ENCODE data around the gene ARRDC5.
"Not testable (repeated sequence)": the region's sequence is repeated elsewhere in the genome, so short reads cannot be mapped to it uniquely, and the experiment has no call there.

ARRDC5 gene

DNA sequence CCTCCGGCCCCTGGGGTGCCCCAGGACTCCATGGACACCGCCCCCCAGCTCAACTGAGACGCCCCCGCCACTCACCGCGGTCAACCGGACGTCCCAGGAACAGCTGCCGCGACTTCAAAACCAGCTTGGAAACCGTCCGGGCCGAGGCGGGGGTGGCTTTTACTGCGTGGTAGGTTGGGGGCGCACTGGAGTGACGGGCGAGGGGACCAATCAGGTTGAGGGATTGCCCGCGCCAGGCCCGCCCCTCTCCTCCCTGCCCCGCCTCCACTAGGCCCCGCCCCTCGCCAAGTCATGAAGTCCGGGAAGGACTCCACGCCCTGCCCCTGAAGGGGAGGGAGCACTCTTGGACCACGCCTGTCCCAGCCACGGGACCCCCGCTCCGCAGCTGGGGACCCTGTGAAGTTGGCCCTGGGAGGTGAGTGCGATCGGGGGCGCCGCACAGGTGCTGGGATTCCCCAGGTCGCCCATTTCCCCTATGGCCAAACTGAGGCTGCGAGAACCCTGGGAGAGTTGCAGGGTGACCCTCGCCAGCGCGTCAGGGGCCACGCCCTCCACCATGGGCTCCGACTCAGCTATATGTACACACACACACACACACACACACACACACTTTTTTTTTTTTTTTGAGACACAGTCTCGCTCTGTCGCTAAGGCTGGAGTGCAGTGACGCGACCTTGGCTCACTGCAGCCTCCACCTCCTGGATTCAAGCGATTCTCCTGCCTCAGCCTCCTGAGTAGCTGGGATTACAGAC, 35.0 kb downstream of the ARRDC5 start, which contains the start of gene PLIN3:
Gene PLIN3, minus strand, starts transcription at position 134 of the 752 bp plus-strand sequence. CDS start 6,273 bp downstream, outside the sequence.
- DNase-seq, result peak; percentile 88

DNA sequence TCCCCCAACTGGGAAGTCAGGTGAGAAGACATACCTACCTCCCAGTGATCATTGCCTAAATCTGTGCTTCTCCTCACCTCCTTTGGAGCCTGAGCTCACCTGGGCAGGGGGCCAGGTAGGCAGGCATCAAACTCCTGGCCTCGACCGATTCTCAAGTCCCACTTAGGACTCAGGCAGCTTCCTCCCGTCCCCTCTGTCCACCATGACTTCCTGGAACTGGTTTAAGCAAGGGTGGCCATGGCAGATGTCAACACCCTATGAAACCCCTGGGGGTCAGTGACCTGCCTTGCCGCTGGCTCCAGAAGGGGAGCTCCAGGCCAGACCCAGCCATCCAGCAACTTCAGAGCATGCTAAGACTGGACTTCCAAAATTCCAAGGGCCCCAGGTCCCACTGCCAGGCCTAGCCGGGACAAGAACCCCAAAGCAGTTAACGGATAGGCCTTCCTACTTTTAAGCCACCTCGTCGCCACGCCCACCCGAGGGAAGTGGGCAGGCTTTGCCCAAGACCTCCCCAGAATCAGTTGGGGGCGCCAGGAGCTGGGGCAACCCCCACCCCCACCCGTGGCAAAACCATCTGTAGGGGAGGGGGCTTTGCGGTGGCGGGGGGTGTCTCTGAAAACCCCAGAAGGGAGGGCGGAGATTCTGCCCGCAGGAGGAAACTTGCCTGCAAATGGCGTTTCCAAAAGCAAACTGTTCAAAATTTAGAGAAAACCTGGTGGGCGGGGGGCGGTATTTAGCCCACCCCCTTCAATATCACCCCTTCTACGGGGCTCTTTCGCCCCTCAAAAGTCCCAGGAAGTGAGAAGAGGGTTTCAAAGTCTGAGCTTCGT, 35.9 kb downstream of the ARRDC5 start:
- peak; percentile 49 for DNase-seq

DNA sequence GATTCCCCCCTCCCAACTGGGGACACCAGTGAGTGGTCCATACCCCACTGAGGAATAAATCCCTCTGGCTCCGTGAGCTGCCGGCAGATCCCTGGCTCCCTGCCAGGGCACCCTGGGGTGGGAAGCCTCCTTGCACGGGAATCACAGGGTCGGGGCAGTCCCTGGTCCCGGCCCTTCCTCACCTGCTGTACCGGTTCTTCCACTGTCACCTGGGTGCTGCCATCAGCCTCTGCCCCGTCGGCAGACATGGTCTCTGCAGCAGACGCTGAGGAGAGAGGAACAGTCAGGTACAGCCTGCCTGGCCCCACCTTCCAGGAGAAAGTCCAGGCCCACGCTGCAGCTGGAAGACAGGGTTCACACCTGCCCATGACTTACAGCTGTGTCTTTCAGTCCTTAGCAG, 41.5 kb downstream of the ARRDC5 start:
- DNase-seq, result no peak

DNA sequence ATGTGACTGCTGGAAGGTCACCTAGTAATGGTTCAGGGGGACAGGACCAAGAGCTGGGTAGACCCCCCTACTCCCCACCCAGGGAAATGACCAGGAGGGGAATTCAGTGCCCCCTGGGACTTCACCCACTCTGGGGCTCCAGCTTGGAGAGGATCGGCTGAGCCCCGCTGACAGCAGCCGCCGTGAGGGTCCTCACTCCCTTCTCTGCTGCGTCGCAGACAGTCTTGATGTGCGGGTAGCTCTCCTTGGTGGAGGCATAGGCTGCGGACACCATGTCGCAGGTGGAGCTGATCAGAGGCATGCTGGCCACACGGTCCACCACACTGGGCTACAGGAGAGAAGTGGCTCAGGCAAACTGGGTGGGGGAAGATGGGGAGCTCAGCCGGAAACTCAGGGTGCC, 43.0 kb downstream of the ARRDC5 start:
- no peak for DNase-seq

DNA sequence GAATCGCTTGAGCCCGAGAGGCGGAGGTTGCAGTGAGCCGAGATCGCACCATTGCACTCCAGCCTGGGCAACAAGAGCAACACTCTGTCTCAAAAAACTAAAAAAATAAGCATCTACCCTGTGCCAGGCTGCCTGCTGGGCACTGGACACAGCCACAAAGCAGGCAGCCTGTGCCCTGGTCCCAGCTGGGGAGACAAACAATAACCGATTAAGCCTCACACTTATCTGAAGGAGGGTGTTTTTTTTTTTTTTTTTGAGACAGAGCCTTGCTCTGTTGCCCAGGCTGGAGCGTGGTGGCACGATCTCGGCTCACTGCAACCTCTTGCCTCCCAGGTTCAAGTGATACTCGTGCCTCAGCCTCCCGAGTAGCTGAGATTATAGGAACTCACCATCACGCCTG, 46.2 kb downstream of the ARRDC5 start:
- DNase-seq, result not testable (repeated sequence)

DNA sequence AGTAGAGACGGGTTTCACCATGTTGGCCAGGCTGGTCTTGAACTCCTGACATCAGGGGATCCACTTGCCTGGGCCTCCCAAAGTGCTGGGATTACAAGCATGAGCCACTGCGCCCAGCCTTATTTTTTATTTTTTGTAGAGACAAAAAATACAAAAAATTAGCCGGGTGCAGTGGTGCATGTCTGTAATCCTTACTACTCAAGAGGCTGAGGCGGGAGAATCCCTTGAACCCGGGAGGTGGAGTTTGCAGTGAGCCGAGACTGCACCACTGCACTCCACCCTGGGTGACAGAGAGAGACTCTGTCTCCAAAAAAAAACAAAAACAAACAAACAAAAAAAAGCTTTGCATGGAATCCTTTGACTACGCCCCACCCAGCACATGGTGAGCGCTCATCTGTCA, 49.2 kb downstream of the ARRDC5 start:
- not testable (repeated sequence) for DNase-seq

DNA sequence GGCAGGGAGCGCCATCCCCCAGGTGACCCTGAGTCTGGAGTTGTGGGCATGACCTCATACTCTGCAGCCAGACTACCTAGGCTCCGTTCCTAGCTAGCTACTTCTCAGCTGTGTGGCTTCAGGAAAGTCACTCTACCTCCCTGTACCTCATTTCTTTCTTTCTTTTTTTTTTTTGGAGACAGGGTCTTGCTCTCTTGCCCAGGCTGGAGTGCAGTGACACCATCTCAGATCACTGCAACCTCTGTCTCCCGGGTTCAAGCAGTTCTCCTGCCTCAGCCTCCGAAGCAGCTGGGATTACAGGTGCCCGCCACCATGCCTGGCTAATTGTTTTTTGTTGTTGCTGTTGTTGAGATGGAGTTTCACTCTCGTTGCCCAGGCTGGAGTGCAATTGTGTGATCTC, 50.2 kb downstream of the ARRDC5 start:
- DNase-seq, result no peak

DNA sequence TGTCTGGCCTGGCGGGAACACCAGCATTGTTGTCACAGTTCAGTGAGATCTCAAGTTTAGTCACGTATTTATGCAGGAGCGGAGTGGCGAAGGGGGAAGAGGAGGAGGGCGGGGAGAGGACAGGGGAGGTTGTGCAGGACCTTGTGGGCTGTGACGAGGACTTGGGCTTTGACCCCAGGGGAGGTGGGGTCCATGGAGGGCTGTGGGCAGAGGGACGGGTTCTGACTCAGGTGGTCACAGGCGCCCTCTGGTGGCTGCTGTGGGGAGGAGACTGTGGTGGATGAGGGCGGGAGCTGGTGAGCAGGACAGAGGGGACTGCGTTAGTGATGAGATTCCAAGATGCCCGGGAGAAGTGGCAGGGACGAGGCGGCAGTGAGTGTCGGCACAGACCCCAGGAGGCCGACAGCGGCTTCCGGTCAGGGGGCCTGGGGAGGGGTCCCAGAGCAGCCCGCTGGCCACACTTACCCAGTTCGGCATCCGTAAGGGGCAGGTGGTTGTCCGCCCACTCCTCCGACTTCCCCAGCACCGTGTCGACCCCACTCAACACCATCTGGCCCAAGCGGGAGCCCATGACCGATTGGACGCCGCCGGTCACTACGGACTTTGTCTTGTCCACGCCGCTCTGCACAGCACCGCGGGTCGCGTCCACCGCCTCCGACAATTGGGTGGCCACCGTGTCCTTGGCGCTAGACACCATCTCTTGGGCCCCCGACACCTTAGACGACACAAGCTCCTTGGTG, 51.0 kb downstream of the ARRDC5 start:
- DNase-seq, result peak; percentile 77

DNA sequence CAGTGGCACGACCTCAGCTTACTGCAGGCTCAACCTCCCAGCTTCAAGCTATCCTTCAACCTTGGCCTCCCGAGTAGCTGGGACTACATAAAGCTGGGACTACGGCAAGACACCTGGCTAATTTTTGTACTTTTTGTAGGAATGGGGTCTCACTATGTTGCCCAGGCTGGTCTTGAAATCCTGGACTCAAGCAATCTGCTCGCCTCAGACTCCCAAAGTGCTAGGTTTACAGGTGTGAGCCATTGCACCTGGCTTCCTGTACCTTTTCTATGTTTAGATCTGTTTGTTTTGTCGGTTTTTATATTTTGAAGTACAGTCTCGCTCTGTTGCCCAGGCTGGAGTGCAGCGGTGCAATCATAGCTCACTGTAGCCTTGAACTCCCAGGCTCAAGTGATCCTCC, 53.7 kb downstream of the ARRDC5 start:
- DNase-seq, result no peak

DNA sequence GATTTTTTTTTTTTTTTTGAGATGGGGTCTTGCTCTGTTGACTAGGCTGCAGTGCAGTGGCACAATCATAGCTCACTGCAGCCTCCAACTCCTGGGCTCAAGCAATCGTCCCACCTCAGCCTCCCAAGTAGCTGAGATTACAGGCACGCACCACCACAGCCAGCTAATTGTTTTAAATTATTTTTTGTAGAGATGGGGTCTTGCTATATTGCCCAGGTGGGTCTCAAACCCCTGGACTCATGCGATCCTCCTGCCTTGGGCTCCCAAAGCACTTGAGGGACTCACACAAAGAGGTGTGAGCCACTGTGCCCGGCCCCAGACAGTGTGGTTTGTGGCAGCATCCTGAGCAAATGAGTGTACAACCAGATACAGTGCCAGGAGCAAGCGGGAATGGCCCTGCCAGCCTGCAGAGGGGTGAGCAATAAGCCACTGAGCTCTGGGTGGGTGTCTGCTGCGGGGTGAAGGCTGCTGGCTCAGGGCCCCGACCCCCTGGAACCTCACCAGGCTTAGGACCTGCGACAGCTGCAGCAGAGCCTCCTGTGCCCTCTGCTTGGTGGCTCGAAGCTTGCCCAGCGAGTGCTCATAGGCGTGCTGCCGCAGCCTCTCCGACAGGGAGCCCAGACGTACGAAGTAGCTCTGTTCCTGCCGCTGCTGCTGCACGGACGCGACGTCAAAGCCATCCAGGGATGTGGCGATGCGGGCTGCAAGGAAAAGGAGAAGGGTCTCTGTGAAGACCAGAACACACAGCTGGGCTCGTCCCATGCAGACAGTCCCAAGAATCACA, 55.3 kb downstream of the ARRDC5 start:
- no peak for DNase-seq

DNA sequence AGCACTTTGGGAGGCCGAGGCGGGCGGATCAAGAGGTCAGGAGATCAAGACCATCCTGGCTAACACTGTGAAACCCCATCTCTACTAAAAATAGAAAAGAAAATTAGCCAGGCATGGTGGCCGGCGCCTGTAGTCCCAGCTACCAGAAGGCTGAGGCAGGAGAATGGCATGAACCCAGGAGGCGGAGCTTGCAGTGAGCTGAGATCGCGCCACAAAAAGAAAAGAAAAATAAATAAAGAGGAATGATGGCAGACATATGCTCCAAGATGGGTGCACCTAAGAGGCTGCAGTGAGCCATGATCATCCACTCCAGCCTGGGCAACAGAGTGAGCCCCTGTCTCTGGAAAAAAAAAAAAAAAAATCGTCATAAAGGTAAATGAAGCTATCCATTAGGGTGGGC, 56.7 kb downstream of the ARRDC5 start:
- not testable (repeated sequence) for DNase-seq

DNA sequence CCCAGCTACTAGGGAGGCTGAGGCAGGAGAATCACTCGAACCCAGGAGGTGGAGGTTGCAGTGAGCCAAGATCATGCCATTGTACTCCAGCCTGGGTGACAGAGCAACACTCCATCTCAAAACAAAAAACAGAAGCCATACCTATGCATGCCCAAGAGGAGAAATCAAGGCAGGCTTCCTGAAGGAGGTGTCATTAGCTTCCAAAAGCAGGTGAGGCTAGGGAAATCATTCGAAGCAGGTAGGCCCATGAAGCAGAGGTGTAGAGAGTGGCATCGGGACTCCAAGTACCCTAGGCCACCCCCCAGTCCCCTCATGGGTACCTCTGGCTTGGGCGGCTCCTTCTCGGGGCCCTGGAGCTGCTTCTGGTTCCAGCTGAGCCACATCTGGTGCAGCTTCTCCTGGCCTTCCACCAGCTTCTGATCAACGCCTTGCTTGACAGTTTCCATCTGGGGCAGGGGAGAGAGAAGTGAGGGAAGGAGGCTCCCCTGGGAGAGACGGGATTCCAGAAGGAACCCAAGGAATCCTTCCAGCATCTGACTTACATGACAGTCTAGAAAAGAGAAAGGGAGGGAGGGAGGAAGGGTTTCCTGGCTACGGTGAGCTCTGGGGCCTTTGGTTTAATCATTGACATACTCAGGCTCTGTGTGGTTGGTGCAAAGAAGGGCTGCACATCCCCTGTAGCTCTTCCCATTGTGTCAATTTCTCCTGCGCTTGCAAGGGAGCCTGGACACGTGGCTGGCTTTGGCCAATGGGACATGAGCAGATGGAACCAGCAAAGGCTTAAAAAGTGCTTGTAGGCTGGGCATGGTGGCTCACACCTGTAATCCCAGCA, 58.1 kb downstream of the ARRDC5 start:
- no peak for DNase-seq

DNA sequence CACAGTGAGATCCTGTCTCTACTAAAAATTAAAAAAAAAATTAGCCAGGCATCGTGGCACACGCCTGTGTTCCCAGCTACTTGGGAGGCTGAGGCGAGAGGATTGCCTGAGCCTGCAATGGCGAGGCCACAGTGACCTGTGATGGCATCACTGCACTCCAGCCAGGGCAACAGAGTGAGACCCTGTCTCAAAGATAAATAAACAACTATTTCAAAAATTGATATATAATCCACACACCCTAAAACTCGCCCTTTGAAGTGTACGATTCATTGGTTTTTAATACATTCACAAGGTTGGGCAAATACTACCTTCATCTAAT, 59.1 kb downstream of the ARRDC5 start:
- DNase-seq, result no peak

All from activated naive CD4-positive, alpha-beta T cell treated with anti-CD3 and anti-CD28 coated beads, Interleukin-2, amount 50 U/mL, for 16 hours (primary cell).